ENCODE data around the gene RPL21.
A peak's percentile ranks its signal among the peaks of the same experiment; 100 is the strongest.

RPL21 gene

DNA sequence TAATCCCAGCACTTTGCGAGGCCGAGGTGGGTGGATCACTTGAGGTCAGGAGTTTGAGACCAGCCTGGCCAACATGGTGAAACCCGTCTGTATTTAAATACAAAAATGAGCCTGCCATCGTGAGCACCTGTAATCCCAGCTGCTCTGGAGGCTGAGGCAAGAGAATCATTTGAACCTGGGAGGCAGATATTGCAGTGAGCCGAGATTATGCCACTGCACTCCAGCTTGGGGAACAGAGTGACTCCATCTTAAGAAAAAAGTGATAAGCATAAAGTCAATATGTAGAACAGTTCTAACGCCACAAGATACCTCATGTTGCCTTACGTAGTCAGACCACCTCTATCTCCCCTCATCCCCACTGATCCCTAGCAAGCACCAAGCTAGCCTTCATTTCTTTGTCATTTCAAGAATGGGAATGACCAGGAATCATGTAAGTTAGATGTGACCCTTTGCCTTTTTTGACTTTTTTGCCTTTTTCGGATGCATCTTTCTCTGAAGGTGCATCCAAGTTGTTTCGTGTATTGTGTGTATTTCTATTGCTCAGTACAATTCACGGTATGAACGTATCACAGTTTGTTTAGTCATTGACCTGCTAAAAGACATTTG, 6.4 kb downstream of the RPL21 start:
- TF ChIP-seq CTCF (IDR thresholded peaks at IDR 0.05) = no peak
- DNase-seq (ENCODE audit: low spot score) = no peak
- H3K27ac ChIP-seq = no peak overlapping the region
- no peak overlapping the region for H3K4me3 ChIP-seq

GRCh38 chr13:27258637-27259386, 7.5 kb downstream of the RPL21 start:
- DNase-seq (ENCODE audit: low spot score) = no peak
- H3K4me3 ChIP-seq = no peak overlapping the region
- no peak overlapping the region for H3K27ac ChIP-seq
- no peak for TF ChIP-seq CTCF (IDR thresholded peaks at IDR 0.05)

DNA sequence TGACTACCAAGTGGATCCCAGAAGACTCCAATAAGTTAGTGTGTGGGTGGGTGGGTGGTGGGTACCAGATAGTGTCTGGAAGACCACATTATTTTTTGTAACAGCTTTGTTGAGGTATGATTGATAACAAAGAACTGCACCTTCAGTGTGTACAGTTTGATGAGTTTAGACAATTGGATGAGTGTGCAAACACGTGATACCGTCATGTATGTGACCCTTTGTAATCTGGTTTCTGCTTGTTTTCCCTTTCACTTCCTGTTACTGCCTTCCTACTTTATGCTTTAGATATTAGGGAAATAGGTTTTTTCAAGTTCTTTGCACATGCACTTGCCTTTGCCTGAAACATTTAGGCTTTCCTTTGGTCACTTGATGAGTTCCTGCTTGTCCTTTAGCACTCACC, 8.5 kb downstream of the RPL21 start:
- no peak for TF ChIP-seq CTCF (IDR thresholded peaks at IDR 0.05)
- DNase-seq (ENCODE audit: low spot score) = no peak
- no peak overlapping the region for H3K4me3 ChIP-seq
- peak overlapping the region in 1 of 2 donors; percentile 14 for H3K27ac ChIP-seq

- H3K27ac ChIP-seq = no peak overlapping the region
- no peak for TF ChIP-seq CTCF (IDR thresholded peaks at IDR 0.05)
- no peak overlapping the region for H3K4me3 ChIP-seq
- DNase-seq (ENCODE audit: low spot score) = no peak
Measured at GRCh38 chr13:27261396-27261795, 10.0 kb downstream of the RPL21 start.

- no peak for DNase-seq (ENCODE audit: low spot score)
- TF ChIP-seq CTCF (IDR thresholded peaks at IDR 0.05) = no peak
- no peak overlapping the region for H3K4me3 ChIP-seq
- no peak overlapping the region for H3K27ac ChIP-seq
Measured at GRCh38 chr13:27263438-27263837, 12.1 kb downstream of the RPL21 start.

GRCh38 chr13:27264181-27264580, 12.8 kb downstream of the RPL21 start:
- no peak for TF ChIP-seq CTCF (IDR thresholded peaks at IDR 0.05)
- Histone ChIP-seq H3K4me3 (no peak overlapping the region), H3K27ac (peak overlapping the region in 1 of 2 donors; percentile 13)
- no peak for DNase-seq (ENCODE audit: low spot score)

GRCh38 chr13:27264648-27265047, 13.3 kb downstream of the RPL21 start:
- peak overlapping the region in 1 of 2 donors; percentile 13 for H3K27ac ChIP-seq
- TF ChIP-seq CTCF (IDR thresholded peaks at IDR 0.05) = no peak
- H3K4me3 ChIP-seq = no peak overlapping the region
- DNase-seq (ENCODE audit: low spot score) = no peak

All from coronary artery (tissue), 2 donors.